A204.1 (cell line): Measurements from ENCODE around the gene ZNF398.
"Not testable (repeated sequence)": the region's sequence is repeated elsewhere in the genome, so short reads cannot be mapped to it uniquely, and the experiment has no call there.

Source experiments
- FAIRE-seq: peaks from 2 replicates; lab custom pipeline; 2012; peaks lifted over from hg19 to GRCh38; lab: Jason Lieb, UNC

The ZNF398 gene, protein sequence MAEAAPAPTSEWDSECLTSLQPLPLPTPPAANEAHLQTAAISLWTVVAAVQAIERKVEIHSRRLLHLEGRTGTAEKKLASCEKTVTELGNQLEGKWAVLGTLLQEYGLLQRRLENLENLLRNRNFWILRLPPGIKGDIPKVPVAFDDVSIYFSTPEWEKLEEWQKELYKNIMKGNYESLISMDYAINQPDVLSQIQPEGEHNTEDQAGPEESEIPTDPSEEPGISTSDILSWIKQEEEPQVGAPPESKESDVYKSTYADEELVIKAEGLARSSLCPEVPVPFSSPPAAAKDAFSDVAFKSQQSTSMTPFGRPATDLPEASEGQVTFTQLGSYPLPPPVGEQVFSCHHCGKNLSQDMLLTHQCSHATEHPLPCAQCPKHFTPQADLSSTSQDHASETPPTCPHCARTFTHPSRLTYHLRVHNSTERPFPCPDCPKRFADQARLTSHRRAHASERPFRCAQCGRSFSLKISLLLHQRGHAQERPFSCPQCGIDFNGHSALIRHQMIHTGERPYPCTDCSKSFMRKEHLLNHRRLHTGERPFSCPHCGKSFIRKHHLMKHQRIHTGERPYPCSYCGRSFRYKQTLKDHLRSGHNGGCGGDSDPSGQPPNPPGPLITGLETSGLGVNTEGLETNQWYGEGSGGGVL

DNA sequence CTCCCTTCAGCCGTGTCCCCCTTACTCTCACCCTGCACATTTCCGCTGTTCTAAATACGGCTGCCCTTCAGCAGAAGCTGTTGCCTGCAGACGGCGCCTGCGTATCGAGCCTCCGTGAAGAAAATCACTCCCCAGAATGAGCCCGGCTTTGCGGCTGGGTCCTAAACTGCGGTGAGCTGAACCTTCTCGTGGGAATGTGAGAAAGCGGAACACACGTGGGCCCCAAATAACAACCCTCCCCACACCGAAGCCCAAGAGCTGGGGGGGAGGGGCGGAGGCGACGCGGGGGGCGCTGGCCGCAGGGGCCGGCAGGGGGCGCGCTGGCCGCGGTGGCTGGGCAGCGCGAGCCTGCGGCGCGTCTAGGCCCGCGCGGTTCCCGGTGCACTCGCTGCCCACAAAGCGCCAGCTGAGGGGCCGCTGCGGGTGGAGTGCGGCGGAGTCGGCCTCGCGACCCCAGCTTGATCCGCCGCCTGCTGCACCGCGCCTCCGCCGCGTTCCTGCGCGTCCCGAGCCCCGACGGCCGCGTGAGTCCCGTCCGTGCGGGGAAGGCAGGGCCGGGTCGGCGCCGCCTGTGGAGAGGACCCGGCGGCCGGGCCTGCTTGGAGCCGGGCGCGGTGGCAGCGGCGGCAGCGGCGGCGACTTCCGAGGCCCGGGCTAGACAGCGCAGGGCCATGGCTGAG is at the start of gene ZNF398:
Gene ZNF398 (plus strand): TSS at position 382 of the 680 bp plus-strand sequence. CDS start 290 bp downstream, at position 672.
- FAIRE-seq, result no peak

DNA sequence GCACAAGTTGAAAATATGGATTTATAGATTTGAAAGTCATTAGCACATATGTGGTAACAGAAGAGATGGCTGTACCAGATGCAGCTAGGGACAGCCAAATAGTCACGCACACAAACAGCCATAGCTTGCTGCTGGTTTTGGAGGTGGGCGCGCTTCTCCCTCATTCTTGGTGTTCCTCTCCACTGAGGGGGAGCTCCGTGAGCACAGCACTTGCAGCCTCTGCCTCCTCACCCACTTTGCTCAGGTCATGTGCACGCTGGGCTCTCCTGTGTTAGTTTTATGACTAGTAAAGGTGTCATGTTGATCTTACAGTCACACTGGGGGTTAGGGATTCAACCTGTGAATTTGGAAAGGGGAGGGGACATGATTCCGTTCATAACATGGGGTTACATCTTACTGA is 48.2 kb upstream of the ZNF398 start:
- FAIRE-seq, result no peak

DNA sequence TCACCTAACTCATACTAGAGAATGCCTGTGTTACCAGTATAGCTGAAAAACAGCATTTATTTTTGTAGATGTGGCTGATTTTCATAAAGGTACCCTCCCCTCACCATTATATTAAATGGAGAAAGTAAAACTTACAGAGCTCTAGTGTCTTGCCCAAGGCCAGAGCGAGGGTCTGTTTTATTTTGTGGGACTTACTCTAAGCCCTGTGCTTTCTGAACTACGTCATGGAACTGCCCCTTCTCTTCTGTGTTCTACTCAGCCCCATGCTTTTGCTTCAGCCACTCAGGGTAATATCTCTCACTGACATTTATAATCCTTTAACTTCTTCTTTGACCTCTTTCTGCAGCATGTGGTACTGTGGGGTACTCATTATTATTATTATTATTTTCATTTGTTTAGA is 46.4 kb upstream of the ZNF398 start:
- FAIRE-seq, result no peak

DNA sequence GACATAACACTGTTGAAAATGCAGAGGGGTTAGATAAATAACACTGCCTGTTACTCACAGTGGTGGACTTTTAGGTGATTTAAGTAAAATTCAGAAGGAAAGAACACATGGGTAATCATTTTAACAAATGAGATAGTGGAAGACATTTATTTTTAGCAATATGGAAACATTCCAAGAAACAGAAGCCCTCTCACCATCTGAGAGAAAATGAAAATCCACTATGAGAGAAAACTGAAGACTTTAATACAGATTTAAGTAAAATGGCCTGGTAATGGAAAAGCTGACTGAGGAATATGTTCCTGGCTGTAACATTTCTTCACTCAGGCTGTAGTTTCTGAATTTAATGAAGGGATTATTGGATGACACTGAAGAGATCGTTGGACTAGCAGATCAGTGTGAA is 44.6 kb upstream of the ZNF398 start:
- no peak for FAIRE-seq

DNA sequence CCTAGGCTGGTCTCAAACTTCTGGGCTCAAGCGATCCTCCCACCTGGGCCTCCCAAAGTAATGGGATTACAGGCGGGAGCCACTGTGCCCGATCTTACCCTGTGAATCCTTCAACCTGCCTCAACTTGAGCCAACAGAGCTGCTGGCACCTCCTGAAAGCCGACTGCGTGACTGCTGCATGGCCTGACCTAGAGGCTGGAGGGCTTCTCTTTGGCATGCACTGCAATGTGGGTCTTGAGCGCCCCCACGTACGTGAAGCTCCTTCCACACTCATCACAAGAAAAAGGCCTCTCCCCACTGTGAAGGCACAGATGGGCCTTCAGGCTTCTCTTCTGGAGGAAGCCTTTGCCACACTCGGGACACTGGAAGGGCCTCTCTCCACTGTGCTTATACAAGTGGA is 43.8 kb upstream of the ZNF398 start:
- FAIRE-seq, result no peak

DNA sequence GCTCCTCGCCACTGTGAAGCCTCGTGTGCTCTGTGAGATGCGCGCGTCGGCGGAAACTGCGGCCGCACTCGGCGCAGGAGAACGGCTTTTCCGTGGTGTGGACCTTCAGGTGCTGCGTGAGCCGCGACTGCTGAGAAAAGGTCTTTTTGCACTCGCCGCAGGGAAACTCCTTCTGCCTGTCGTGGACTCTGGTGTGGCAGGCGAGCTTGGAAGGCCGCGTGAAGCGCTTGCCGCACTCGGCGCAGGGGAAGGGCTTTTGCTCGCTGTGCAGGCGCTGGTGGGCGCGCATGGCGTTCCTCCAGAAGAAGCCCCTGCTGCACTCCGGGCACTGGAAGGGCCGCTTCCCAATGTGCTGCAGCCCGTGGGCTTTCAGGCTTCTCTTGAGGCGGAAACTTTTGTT is 43.0 kb upstream of the ZNF398 start:
- no peak for FAIRE-seq

DNA sequence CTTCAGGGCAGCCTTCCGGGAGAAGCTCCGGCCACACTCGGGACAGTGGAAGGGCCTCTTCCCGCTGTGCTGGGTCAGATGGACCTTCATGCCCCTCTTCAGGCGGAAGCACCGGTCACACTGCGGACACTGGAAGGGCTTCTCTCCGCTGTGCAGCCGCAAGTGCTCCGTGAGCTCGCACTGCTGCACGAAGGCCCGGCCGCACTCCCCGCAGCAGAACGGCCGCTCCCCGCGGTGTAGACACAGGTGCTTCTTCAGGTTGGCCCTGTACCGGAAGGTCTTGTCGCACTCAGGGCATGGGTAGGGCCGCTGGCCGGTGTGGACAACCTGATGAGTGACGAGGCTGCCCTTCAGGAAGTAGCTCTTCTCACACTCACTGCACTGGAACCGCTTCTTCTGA is 42.5 kb upstream of the ZNF398 start:
- FAIRE-seq, result no peak

DNA sequence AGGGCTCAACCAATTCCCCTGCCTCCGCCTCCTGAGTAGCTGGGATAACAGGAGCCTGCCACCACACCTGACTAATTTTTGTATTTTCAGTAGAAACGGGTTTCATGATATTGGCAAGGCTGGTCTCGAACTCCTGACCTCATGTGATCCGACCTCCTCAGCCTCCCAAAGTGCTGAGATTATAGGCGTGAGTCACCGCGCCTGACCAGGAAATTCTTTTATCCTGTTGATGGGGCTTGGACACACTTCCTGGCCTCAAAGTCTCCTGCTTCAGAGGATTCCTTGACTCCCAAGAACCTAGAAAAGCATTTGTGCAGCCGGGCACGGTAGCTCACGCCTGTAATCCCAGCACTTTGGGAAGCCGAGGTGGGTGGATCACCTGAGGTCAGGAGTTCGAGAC is 37.3 kb upstream of the ZNF398 start:
- FAIRE-seq, result no peak

DNA sequence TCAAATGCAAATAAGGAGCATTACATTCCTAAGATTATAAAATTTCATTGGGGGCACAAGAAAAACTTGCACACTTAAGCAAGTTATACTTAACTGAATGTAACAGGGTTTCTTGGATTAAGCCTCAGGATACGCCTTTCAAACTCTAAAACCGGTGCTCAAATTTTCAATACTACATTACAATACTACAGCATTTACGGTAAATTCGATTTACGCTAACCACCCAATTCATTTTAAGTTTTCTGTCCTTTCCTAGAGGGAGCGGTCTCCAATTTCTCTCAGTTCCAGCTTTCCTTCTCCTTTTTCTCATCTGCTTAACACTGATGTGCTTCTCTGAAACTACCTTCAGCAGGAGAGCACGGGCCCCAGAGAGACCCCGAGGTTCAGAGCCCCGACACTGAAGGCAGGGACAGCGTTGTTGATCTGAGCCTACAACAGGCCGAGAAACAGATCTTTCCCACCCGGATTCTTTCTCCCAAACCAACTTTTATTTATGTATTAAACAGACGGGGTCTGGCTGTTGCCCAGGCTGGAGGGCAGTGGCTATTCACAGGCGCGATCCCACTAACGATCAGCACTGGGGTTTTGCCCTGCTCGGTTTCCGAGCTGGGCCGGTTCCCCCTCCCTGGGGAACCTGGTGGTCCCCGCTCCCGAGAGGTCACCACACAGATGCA is 21.9 kb upstream of the ZNF398 start:
- no peak for FAIRE-seq

DNA sequence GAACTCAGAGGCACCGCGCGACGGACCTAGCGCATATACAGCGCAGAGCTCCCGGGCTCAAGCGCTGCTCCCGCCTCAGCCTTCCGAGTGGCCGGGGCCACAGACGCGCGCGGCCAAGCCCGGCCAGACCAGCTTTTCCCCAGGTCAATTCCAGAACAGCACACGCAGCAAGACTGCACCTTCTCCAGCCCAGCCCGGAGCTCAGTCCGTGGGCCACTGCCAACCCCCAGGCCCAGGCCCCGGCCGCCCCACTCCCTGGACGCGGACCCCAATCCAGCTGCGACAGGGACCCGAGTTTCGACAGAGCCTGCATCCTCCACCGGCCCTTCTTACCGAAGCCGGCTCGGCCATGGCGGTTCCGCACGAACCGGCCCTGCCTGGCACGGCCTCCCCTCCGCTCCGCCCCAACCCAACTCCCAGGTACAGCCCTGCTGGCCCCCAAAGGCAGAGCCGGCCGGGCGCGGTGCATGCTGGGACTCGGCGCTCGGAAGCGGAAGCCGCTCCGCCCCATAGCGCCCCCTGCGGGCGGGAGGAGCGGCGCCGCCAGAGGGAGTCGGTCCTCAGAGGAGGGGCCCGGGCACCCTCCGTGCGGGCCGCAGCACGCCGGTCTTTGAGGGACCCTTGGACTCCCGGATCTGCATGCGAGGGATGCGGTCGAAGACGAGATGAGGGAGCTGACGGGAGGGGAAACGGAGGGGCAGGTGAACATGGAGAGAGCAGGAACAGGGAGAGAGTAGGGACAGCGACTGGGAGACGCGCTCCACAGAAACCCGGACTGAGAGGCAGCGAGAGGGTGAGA is 21.2 kb upstream of the ZNF398 start, which contains the start of gene ZNF425:
Gene ZNF425 (minus strand): TSS at position 462 of the 799 bp plus-strand sequence. CDS start 111 bp downstream, at position 351.
- no peak for FAIRE-seq

DNA sequence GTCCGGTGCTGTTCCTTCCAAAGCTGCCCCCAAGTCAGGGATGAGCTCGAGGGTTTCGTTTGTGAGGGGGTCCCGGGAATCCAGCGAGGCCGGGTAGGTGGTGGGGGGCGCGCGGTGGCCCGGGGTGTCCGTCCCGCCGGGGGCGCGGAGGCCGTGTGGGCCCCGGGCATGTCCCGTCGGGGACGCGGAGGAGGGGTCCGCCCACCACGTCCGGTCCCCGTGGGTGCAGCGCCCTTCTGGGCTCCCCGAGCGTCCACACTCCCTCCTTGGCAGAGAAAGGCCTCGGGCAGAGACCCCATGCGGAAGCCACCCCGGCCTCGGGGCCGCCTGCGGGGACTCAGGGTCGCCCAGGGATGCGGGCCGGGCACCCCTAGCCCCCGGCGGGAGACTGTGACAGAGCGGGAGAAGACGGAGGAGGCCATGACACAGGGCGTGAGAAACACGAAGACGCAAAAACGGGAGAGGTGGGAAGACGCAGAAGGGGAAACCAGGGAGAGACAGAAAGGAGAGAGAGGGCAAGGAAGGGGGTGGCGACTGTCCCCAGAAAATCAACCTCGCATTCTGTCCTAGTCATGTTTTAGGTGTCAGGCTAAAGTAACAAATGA is 20.5 kb upstream of the ZNF398 start:
- FAIRE-seq, result no peak

DNA sequence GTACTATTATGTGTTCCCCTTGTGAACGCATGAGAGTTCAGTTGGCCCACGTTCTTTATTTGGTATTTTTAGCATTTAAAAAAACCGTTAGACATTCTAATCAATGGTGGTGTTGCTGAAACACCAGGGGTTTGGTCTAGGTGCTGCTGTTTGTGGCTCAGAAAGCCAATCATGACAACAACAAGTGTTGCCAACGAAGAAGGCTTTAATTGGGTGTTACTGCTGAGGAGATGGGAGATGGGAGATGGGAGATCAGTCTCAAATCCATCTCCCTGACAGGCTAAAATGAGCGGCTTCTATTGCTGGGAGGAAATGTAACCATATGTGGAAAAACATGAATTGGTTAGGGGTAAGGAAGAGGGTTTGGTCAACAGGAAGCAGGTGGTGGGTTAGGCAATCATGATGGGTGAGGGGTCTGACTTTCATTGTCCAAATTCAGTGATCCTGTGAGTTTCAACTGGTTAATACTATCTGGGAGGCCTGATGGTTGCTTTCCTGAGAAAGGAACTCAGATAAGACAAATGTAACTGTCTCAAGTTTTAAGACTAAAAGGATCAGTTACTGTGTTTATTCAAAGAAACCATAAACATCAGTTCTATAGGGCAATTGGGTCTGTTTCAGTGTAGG is 16.6 kb upstream of the ZNF398 start:
- FAIRE-seq, result no peak

DNA sequence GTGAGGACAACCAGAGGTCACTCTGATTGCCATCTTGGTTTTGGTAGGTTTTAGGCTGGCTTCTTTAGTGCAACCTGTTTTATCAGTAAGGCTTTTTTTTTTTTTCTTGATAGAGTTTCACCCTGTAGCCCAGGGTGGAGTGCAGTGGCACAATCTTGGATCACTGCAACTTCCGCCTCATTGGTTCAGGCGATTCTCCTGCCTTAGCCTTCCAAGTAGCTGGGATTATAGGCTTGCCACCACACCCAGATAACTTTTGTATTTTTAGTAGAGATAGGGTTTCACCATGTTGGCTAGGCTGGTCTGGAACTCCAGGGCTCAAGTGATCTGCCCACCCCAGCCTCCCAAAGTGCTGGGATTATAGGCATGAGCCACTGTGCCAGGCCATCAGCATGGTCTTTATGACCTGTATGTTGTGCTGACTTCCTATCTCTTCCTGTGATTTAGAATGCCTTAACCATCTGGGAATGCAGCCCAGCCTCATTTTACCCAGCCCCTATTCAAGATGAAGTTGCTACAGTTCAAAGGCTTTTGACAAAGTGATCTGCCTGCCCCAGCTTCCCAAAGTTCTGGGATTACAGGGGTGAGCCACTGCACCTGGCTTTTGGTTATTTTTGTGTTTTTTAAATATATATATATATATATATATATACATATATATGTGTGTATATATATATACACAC is 14.1 kb upstream of the ZNF398 start:
- FAIRE-seq, result no peak

DNA sequence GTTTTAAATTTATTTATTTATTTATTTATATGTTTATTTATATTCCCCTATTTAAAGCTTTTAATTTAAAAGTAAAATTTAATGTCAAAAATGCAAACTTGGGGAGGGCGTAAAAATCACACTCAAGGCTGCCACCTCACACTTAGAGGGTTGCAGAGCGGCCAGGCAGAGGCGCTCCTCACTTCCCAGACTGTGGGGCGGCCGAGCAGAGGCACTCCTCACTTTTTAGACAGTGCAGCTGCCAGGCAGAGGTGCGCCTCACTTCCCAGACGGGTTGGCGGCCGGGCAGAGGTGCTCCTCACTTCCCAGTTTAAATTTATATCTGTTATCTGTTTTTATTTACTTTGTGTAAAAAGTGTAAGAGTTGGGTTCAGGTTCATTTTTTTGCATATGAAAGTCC is 11.1 kb upstream of the ZNF398 start:
- FAIRE-seq, result no peak

DNA sequence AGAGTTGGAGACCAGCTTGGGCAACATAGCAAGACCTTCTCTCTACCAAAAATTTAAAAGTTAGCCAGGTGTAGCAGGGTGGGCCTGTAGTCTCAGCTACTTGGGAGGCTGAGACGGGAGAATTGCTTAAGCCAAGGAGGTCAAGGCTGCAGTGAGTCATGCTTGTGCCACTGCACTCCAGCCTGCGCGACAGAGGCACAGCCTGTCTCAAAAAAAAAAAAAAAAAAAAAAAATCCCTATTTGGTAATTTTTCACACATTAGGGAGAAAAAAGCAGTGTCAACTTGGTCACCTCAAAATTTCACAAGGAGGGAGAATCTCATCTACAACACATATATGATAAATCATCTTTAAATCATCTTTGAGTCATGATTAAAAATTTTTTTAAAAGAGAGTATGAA is 6.4 kb upstream of the ZNF398 start:
- FAIRE-seq, result no peak

DNA sequence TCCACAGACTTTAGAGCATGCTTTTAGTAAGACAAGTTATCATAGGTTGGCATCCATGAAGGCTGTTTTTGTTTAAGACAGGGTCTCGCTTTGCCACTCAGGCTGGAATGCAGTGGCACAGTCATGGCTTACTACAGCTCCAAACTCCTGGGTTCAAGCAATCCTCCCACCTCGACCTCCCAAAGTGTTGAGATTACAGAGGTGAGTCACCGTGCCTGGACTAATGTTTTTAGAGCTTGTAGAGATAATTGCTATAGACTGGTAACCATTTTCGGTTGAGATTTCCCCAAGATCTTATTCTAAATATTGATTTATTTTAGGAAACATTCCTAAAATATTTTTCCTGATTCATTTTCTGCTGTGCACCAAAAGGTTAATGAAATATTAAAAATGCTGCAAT is 5.4 kb upstream of the ZNF398 start:
- FAIRE-seq, result no peak

DNA sequence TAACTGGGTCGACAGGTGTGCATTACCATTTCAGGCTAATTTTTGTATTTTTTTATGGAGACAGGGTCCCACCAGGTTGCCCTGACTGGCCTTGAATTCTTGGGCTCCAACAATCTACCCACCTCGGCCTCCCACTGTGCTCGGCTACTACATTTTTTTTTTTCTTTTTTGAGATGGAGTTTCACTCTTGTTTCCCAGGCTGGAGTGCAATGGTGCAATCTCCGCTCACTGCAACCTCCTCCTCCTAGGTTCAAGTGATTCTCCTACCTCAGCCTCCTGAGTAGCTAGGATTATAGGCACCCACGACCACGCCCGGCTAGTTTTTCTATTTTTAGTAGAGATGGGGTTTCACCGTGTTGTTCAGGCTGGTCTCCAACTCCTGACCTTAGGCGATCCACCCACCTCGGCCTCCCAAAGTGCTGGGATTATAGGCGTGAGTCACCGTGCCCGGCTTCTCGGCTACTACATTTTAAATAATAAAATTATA is 2.8 kb upstream of the ZNF398 start:
- not testable (repeated sequence) for FAIRE-seq

DNA sequence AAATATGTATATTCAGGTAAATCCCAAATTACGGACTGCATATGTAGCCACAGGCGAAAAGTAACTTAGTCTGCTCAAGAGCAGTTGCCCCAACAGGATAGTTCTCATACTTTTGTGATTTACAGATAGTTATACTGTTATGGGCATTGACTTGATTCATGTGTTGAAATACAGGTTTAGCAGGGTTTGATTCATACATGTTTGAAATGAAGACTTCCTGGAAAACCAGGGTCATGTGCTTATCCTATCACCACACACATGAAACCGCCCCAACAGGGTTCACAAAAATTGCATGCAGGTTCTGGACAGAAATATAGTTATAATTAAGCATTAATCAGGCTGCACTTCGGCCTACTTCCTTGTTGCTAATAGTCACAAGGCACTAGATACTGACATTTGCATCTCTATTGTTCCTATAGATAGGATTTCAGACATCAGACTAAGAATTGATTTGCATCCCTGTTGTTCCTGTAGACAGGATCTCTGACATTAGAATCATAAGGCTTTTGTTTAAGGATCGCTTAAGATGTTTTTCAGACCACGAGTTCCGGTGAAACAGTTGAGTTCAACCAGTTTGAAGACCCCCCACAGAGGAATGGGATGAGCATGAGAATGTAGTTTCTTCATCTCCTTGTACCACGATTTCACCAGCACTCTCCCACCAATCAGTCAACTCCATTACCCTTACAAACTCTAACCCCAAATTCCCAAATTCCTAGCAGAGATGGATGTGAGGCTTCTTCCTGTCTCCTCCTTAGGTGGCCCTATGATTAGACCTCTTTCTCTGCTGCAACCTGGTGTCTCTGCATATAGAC is 2.0 kb upstream of the ZNF398 start:
- no peak for FAIRE-seq
